Measurements from ENCODE around the gene VPS35.
"Not testable (repeated sequence)": the region's sequence is repeated elsewhere in the genome, so short reads cannot be mapped to it uniquely, and the experiment has no call there.

VPS35 gene

DNA sequence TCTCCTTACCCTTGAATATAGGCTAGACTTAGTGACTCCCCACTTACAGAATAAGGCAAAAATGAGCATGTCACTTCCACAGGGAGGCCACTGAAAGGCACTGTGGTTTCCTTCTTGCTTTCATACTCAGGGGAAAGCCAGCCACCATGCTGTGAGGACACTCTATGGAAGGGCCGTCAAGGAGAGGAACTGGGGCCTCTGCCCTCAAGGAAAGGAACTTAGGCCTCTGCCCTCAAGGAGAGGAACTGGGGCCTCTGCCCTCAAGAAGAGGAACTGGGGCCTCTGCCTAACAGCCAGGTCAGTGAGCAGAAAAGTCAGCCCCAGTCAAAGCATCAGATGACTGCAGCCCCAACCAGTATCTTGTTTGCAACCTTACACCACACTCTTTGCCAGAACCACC is 30.1 kb downstream of the VPS35 start:
- peak; percentile 77 for DNase-seq (ENCODE audit: low spot score)

DNA sequence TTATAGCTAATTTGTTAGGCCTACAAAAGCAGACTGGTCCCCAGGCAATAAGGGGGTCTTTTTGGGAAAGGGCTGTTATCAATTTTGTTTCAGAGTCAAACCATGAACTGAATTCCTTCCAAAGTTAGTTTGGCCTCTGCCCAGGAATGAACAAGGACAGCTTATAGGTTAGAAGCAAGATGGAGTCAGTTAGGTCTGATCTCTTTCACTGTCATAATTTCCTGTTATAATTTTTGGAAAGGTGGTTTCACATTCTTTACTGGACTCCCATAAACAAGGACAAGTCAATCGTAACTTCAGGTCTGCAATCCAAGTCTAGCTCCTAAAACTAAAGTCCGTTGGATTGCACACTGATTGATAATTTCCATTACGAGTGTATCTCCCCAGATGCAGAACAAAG is 37.7 kb downstream of the VPS35 start:
- DNase-seq (ENCODE audit: low spot score), result no peak

DNA sequence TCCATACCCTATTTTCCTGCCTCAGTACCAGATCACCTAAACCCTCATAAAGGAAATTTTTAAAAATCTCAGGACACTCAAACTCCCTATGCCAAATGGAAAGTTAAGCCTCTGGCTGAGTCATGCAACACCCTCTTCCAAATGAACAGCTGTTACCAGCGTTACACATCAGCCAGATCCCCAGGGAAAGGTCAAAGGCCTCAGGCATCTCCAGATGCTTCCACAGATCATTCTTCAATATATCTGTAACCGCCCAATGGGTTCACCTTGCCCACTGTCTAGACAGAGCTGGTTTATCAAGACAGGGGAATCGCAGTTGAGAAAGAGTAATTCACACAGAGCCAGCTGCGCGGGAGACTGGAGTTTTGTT is 38.7 kb downstream of the VPS35 start:
- DNase-seq (ENCODE audit: low spot score), result no peak

DNA sequence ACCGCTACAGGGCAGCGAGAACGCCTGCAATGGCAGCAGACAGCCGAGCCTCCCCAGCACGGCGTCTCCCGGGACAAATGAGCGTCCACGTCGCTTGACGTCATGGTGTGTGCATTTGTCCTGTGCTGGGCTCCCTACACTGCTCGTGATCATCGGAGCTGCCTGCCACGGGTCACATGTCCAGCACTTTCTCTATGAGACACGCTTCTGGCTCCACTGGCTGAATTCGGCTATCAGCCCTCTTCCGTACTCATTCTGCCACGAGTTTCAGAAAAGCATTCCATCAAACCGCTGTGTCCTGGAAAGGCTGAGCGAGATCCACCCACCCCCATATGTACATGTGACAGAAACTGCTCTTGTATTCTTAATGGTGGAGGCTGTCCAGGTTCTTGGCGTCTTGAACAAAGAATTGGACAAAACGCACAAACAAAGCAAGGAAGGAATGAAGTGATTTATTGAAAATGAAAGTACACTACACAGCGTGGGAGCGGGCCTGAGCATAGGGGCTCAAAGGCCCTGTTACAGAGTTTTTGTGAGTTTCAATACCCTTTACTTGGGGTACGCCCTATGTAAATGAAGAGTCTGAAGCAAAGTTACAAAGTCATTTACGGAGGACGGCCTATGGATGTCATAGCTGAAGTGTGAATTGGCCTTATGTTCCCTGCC is 39.3 kb downstream of the VPS35 start:
- DNase-seq (ENCODE audit: low spot score), result no peak

DNA sequence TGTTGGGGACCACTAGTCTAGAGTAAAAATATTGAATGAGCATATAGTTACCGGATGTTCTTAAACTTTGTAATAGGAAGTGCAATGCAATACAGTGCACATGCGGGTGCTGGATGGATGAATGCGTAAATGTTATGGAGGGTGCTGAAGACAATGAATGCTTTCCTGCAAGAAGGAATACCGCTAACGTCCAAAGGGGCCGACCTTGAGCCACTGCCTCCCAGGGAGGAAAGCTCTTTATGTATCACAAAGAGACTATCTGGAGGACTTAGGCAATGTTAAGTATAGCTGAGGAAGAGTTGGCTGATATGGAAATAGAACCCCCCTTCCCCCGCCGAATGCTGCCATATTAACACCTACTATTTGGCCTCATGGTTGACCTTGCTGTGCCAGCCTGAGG is 40.3 kb downstream of the VPS35 start:
- DNase-seq (ENCODE audit: low spot score), result no peak

DNA sequence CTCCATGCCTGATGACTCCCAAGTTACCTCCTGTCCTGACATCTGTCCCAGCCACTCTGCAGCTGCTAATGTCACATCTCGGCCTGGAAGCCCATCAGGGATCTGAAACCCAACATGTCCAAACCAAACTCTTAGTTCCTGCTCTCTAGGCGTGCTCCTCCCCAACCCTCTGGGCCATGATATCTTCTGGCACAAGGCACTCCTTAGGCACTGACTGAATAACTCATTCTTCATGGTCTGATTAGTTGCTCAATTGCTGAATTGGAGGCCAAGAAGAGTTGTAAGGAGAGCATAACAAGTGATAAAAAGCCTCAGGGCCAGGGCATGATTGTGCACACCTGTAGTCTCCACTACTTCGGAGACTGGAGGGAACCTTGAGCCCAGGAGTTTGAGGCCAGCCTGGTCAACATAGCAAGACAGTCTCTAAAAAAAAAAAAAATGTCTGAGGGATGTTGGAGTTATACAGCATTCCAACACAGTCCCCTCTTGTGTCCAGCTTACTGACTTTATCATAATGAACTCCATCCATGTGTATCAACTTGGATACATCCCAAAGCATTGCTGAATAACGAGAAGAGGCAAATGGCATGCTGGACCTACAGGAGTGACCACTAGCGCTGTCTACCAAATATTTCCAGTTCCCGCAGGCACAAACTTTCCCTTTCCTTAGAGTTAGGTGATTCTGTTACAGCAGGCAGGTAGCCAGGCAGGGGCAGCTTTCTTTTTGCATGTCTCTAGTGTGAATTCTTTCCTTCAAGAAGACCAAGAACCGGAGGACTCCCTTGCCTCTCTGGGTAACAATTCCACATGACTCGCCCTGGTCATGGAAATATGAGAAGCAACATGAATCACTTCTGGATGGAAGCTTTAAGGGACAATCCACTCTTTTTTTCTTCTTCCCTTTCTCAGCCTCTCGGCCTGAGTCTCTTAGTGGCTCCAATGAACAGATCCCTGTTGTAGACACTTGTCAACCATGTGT is 49.7 kb downstream of the VPS35 start:
- DNase-seq (ENCODE audit: low spot score), result no peak

DNA sequence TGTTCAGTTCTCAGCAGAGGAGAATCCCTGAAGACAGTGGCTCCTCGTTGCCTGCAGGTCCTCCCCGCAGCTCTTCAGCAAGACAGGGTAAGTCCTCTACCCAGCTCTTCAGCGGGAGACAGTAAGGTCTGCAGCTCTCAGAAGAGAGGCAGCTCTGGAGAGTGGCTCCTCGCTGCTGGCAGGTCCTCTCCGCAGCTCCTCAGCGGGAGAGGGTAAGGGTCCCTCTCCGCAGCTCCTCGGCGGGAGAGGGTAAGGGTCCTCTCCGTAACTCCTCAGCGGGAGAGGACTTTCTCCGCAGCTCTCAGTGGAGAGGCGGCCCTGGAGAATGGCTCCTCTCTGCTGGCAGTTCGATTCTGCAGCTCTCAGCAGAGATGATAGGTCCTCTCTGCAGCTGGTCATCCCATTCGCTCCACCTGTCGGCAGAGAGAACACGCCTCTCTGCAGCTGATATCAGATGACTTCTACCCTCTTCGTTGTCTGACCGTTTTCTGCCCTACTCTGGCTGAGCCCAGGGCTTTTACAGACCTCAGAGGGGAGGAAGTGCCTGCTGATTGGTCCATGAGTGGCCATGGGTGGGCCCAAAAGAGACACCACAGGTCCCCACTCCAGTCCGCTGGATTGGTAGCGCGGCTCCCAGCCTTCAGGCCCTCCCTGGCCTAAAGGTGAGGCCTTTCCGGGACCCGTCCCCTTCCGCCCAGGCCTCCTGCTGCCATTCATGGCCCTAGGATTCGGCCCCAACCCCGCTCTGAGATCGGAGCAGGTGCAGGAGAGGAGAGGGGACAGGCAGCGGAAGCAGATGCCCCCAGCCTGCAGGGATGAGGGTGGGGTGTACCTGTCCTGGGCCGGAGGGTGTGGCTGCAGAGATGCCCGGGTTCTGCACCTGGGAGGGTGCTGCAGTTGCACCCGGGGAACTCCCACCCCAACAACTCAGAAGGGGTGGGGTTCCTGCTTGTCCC is 55.9 kb downstream of the VPS35 start:
- no peak for DNase-seq (ENCODE audit: low spot score)

DNA sequence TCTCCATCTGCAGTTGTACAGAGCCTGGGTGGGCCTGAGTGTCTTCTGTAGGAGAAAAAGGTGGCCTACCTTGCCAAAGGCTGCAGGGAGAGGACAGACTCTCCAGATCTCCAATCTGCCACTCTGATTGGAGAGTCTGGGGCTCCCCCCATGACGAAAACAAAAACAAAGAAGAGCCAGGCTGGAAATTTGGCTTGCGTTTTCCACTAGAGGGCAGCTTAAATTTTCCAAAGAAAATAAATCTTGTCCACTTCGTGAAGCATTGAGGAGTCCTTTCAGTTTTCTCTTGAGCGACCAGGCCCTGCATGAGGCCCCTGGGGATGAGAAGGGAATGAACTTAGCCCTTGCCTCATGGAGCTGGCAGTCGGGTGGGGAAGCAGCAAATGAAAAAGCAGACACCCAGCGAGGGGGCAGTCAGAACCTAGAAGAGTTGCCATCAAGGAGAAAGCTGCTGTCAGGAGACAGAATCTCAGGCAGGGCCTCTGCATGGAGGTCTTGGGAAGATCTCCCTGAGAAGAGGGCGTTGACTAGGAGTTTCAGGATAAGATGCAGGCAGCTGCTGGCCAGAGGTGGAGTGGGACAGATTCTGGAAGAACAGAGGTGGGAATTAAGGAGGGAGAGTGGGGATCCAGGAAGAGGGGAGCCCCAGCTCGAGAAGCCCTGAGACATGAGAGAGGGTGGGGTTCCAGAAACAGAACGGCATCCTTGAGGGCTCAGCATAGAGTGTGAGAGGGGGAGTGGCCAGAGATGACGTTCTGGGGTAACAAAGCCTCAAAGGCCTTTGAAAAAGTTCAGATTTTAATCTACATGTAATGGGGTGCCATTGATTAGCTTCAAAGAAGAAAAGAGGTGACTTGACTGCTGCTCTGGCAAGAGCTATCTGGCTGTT is 59.4 kb downstream of the VPS35 start:
- peak; percentile 28 for DNase-seq (ENCODE audit: low spot score)

DNA sequence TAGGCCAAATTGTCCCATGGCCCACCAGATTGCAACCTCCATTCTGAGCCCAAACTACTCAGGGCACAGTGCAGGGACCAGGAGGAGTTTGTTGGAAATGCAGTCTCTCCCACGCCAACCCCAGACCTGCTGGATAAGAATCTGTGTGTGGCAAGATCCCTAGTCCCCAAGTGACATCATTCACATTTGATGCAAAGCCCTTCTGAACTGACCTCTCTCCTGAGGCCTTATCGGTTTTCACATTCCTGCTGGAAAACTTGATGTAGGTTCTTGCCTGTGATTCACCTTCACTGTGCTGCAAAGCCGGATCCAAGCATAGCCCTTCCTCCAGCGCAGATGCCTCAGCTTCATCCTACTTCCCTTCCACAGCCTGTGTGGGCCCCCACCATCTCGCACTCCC is 61.2 kb downstream of the VPS35 start:
- DNase-seq (ENCODE audit: low spot score), result no peak

DNA sequence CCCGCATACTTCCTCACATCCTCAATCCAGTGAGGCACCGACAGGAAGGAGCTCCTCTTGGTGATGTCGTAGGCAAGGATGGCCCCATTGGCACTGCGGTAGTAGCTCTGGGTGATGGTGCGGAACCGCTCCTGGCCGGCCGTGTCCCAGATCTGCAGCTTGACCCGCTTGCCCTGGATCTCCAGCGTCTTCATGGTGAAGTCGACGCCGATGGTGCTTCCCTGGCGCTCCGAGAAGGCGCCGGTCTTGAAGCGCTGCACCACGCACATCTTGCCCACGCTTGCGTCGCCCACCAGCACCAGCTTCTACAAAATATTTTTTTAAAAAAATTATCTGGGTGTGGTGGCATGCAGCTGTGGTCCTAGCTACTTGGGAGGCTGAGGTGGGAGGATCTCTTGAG is 62.3 kb downstream of the VPS35 start:
- not testable (repeated sequence) for DNase-seq (ENCODE audit: low spot score)

DNA sequence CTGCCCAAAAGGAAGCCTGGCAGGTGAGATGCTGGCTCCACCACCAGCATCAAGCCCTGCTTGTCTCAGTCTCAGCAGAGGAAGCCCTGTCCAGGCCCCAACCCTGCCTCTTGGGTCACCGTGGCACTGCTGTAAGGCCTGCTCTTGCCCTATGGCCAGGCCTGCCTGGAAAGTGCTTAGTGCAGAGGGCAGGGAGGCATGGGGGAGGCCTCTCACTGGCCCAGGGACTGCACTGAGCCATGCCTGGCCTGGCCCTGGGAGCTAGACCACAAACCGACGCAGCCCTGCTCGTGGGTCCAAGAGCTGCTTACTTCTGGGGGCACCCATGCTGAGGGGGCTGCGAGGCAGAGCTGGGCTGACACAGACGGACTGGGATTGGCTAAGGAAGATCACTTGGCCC is 64.1 kb downstream of the VPS35 start:
- DNase-seq (ENCODE audit: low spot score), result not testable (repeated sequence)

DNA sequence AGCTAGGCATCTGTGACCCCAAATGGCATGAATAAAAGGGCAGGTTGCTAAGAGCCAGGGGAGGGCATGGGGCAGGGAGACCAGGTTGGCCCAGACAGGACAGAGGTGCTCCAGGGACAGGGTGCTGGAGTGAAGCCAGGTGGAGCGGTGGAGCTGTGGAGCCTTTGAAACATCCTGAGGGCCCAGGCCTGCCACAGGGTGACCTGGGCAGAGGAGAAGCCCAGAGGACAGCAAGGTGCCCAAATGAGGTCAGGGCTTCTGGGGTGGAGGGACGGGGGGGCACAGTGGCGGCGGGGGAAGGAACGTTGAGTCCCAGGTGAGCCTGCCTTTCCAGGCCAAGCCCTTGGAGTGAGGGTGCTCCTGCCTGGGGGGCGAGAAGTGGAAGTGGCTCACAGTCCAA is 65.3 kb downstream of the VPS35 start:
- not testable (repeated sequence) for DNase-seq (ENCODE audit: low spot score)

DNA sequence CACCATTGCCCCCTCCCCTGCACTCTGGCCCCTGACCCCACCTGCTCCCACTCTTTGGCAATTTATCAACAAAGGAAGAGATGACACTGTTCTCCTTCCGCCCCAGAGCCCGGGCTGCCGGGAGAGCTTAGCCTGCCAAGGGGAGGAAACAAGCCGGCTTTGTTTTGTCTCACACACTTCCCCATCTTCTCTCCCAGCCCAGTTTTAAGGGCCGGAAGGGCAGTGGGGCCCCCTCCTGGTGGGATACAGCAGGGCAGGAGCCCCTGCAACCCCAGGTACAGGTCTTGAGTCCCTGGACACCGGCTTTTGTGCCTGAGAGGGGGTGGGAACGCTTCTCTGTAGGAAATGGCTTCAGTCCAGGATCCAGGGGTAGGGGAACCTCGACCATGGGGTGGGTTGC is 65.7 kb downstream of the VPS35 start:
- not testable (repeated sequence) for DNase-seq (ENCODE audit: low spot score)

DNA sequence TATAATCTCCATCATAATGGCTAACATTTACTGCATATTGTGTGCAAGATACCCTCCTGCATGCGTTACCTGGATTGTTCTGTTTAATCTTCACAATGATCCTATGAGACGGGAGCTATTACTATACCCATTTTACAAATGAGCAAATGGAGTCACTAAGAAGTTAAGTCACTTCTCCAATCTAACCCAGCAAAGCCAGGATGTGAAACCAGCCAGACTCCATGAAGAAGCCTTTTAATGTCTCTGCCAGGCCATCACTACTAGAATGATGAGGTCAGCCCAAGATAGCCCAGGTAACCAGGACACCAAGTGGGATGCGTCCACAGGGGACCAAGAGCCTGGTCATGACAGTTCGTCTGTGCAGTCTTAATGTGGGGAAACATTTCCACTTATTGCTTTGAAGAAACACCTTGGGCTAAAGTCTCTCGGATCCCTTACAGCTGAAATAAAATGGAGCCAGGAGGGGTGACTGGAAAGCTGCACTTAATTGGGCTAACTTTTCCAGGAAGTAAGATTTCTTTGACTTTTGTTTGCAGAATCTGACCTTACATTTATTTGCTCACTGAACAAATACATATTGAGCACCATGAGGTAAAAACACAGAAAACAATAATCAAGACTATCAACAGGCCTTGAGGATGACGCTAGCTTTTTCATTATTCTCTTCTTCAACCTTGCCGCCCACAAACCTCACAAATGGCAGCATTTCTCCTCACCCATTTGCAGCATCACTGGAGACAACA is 66.9 kb downstream of the VPS35 start:
- no peak for DNase-seq (ENCODE audit: low spot score)

DNA sequence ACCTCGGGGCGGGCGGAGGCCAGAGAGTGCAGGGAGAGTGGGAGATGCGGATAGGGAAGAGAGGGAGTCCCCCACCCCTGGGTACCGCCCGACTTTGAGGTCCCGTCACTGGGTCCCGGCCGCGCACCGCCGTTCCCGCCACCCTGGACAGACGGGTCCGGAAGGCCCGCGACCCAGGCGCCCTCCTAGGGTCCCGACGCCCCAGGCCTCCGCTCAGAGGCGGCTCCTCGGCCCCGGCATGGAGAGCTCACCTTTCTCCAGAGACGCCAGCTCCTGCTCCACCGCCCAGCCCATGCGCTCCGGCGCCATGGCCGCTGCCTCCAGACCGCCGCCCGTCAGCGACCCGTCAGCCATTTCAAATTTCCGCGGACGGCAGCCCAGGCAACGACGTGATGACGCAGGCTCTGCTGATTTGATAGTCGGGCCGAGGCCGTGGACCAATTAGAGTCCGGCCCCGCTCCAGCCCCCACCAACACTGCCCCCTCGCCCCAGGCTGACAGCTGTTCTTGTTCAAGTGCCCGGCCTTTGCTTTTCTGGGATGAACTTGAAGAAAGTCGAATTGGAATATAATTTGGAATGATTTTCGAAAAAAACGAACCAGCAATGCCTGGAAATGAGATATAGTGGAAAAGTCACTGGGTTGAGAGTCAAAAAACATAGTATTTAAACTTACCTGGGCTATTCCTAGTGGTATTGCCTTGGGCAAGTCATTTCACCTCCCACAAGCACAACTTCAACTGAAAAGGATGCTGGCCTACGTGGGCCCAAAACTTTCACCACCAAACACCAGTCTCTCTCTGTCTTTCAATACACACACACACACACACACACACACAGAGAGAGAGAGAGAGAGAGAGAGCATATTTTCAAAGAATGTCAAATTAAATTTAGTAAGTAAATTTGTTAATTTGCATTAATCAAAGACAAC is 67.7 kb downstream of the VPS35 start, which contains the start of gene SHCBP1:
SHCBP1 (minus strand) TSS at position 374 of the 928 bp plus-strand sequence; CDS start at position 354, 20 bp downstream.
- DNase-seq (ENCODE audit: low spot score), result peak; percentile 79

DNA sequence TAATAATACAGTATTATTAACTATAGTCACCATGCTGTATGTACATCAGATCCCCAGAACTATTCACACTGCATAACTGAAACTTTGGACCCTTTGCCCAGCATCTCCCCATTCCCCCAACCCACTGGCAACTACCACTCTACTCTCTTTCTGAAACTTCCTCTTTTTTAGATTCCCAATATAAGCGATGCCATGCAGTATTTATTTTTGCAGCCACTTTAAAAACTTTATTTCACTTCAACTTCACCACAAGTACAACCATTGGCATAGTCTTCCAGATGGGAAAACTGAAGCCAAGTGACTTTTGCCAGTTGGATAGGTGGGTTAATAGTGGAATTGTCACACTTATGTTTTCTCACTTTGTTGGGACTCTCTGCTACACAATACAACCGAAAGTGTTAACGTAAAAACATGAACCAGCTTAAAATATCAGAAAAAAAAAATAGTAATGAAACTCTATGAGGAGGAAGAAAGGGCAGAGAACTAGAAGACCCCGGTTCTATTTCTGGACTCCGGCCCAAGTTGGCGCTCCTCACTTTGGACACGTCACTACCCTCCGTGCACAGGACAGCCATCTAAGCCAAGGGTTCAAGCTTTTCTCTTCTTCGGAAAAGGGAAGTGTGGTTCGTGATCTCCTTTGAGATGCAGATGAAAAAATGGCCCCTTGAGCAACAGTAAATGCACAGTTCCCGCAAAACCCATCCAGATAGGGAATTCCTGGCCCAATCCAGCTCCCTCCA is 68.5 kb downstream of the VPS35 start:
- DNase-seq (ENCODE audit: low spot score), result peak; percentile 20

DNA sequence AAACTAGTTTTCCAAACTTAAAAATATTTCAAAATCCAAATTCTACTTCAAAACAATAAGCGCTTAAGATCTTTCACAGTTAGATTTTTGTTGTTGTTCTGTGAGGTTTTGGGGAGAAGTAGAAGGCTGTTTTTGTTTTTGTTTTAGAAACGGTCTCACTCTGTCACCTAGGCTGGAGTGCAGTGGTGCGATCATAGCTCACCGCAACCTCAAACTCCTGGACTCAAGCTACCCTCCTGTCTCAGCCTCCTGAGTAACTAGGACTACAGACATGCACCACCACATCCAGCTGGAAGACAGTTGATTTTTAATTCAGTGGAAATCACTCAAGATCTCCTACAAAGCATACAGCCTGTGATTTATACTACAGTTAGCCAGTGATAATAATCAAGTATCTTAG is 70.5 kb downstream of the VPS35 start:
- DNase-seq (ENCODE audit: low spot score), result no peak

DNA sequence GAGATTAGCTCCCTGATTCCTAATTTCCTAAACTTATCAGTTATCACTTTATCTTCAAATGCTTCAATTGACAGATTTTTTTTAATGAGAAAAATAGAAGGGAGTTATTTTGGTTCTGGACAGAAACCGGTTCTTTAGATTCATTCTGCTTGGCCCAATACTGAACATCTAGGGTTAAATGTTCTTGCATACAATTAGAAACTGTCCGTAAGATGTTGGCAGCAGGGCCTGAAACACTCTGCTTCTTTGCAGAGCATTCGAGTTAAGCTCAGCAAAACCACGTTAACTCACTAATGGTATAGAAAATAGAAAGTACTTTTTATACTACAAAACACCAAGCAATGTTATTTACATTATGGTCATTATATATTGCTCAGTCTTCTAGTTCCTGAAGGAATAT is 75.0 kb downstream of the VPS35 start:
- DNase-seq (ENCODE audit: low spot score), result no peak
